Measurements from ENCODE around the gene PLCB2.

PLCB2 gene

DNA sequence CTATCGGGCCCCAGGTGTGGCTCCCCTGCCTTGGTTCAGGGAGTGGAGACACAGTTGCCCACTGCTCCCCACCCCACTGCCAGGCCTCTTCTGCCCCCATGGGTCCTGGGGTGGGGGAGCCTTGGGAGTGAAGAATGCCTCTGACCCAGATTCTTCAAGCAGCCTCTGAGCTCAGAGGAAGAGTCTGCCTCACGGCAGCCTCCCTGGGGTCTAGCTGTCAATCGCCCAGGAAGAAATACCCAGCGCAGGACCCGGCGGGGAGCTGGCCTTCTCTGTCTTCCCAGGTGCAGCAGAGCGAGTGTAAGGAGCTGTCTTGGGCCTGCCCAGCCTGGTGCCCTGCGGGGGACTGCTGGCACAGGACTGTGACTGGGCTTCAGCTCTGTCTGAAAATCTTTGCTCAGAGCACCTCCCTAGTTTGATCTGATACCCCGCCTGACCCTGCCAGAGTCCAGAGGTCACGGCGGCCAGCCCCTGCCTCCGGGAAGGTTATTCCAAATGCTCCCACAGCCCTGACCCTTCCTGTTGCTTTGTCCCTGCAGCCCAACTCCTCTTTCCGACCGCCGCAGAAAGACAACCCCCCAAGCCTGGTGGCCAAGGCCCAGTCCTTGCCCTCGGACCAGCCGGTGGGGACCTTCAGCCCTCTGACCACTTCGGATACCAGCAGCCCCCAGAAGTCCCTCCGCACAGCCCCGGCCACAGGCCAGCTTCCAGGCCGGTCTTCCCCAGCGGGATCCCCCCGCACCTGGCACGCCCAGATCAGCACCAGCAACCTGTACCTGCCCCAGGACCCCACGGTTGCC is 35.9 kb downstream of the PLCB2 start:
- DNase-seq (ENCODE audit: low read depth, low spot score) = no peak

DNA sequence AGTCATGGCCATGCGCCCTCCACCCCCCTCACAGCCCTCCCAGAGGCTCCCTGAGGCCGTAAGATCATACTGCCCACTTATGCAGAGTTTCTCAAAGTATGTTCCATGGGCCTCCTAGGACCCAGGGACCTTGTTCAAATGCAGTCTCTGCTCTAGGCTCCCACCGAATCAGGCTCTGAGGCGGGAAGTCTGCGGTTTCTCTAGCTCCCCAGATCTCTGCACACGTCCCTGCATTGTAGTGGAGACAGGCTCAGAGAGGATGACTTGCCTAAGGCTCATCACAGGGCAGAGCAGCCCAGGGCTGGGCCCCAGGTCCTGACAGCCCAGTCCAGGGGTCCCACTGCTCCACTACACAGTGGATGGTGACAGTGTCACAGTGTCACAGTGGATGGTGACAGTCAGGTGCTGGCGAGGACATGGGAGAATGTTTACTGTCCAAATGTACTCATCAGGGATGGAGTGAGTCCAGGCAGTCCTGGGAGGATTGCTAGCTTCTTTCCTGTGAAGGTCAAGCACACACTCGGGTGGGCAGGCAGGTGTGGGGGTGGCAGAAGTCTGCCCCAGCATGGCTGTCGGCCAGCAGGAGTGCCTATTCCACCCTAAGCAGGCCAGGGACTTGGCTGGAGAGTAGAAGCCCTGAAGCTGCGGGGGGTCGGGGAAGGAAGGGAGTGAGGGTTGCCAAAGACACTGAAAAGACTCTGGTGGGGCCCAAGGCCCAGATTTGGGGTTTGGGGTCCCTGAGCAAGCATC is 37.3 kb downstream of the PLCB2 start:
- DNase-seq (ENCODE audit: low read depth, low spot score) = no peak

DNA sequence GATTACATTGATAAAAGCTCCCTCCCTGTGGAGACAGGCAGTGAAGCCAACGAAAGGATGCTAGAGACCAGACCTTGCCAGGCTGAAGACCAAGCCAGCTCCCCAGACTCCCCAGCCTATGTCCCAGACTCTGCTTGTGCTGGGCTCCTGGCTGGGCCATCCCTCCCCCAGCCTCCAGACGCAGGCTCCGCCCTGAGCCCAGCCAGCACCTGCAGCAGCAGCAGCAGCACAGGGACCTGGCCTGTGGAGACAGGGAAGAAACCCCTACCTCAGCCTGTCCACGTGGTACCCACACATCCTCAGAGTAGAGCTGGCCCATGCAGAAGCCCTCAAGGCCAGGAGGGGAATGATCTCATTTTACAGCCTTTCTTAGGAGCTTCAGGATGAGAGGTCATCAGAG is 38.1 kb downstream of the PLCB2 start:
- DNase-seq (ENCODE audit: low read depth, low spot score) = no peak

DNA sequence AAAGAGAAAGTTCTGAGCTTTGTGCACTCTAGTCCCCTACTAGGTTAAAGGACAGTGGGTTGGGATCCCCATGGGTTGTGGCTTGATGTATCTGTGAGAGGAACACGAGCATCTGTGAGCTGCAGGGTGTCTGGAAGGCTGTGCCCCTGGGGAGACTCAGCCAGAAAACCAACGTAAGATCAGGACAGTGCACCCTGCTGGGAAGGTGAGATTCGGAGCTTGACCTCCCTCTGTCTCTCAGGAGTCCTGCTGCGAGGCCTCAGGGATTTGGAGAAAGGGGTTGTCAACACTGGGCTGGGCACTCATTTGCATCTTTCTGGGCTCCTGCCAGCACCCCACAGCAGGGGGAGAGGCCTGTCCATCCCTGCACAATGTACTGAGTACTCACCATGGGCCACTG is 40.1 kb downstream of the PLCB2 start:
- DNase-seq (ENCODE audit: low read depth, low spot score) = no peak

DNA sequence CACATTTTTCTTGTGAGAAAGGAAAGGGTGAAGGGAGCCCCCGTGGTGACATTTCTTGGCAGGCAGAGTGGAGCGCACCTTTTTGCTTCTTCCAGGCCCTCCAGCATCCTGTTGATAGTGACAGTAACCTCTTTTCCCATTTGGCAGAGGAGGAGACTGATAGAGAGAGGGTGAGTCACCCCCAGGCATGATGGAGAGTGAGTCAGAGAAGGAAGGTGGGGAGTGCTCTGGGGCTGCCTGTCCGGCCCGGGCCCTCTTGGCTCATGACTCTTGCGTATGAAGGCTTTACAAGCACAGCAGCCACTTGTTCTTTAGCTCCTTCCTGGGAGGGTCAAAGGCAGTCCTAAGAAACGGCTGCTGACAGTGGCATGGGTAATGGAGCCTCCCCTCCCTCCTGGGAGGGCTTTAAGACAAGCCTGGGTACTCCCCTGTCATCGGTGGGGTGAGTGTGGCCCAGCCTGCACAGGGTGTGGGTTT is 40.9 kb downstream of the PLCB2 start:
- DNase-seq (ENCODE audit: low read depth, low spot score) = no peak

DNA sequence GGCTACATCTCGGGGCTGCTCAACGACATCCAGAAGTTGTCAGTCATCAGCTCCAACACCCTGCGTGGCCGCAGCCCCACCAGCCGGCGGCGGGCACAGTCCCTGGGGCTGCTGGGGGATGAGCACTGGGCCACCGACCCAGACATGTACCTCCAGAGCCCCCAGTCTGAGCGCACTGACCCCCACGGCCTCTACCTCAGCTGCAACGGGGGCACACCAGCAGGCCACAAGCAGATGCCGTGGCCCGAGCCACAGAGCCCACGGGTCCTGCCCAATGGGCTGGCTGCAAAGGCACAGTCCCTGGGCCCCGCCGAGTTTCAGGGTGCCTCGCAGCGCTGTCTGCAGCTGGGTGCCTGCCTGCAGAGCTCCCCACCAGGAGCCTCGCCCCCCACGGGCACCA is 41.9 kb downstream of the PLCB2 start:
- DNase-seq (ENCODE audit: low read depth, low spot score) = no peak

DNA sequence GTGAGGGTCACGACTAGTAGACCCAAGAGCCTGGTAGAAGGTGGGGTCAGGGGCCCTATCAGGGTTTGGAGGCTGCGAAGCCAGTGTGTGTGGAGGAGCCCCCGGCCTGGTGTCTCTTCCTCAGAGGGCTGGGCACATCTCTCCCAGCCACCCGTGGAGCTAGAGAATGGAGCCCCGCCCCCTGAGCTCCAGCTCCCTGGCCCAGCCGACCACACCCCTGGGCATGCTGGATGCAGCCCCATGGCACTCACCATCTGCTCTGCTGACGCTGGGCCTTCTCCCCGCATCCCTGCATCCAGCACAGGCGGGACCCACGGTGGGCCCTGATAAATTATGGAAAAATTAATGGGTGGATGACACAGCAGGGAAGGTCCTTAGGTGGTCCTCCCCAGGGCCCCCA is 42.4 kb downstream of the PLCB2 start:
- DNase-seq (ENCODE audit: low read depth, low spot score) = no peak

DNA sequence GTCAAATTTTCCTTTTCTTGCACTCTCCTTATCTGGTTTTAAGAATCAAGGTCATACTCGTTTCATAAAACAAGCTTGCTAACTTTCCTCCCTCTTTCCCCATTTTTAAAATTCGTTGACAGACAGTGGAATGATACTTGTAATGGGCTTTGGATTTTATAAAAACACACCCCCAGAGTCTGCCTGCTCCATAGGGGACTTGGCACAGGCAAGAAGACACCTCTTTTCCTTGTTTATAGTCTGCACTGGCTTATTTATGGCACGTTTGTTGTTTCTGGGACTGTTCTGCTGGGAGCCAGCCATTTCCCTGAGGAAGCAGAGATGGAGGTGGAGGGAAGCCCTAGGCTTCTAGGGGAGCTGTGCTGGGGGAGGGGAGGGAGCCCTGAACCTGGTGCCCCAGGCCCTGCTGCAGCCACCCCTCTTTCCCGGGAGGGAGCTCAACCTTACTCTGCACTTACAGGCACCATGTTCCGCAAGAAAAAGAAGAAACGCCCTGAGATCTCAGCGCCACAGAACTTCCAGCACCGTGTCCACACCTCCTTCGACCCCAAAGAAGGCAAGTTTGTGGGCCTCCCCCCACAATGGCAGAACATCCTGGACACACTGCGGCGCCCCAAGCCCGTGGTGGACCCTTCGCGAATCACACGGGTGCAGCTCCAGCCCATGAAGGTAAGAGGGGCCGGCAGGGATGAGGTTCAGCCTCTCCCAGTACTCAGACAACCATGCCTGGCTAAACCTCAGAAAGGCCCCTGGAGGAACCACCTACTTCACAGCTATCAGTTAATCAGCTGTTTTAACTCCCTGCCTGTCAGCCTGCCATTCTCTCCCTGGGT is 43.2 kb downstream of the PLCB2 start:
- no peak for DNase-seq (ENCODE audit: low read depth, low spot score)

DNA sequence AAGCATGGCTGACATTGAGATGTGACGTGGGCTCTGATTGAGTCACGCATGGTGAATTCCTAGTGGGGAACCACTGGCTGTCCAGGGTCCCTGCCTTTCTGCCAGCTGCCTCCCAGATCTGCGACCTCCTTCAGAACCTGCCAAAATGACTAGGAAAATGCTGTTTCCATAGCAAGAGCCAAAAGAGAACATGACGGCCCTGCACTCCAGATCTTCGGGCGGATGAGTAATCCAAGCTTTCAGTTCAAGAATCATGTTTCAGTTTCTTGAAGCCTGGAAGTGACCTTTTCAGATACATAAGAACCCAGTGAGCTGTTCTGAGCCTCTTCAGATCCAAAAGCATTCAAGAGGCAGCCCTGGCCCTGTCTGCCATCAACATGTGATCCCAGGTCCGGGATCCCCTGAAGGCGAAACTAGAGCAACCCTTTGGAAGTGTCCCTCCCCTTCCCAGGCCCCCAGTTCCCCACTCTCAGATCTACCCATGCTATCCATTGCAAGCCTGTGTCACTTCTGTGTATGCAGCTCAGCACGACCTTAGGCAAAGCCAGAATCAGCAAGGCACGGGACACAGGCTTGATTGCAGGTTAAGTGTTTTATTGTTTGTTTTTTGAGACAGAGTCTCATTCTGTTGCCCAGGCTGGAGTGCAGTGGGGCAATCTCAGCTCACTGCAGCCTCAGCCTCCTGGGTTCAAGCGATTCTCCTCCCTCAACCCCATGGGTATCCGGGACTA is 44.5 kb downstream of the PLCB2 start:
- no peak for DNase-seq (ENCODE audit: low read depth, low spot score)

DNA sequence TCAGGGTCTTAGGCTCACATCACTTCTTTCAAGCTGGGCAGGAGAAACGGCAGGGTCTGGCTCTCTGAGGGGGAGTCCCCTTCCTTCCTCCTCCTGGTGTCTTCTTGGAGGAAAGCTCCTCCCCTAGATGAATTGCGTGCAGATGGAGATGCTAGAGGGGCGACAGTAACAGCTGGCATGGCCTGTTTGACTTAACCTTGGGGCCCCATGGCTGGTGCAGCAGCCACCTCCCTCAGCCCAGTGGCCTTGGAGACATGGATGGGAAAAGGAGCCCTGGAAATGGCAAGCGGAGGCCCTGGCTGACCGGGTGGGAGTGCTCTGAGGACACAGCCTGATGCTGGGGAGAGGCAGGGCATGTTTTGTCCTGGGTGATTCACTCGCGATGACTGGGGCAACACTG is 48.7 kb downstream of the PLCB2 start:
- no peak for DNase-seq (ENCODE audit: low read depth, low spot score)

DNA sequence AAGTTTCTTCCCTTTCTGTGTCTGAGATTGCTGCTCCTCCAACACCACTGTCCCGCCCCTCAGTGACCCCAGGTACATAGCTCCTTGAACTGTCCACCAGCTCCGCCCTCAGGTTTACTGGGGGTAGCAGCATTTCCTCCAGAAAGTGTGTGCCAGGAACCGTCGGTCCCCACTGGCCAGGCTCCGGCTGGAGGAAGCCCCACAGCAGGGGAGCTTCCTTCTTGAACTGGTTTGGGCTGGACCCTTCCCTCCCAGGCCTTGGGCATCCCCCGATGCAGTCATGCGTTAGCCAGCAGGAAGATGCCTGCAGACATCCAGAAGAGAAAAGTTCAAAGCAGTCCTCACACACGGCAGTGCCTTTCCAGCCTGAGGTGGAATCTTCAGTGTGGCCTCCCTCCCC is 49.2 kb downstream of the PLCB2 start:
- DNase-seq (ENCODE audit: low read depth, low spot score) = no peak

DNA sequence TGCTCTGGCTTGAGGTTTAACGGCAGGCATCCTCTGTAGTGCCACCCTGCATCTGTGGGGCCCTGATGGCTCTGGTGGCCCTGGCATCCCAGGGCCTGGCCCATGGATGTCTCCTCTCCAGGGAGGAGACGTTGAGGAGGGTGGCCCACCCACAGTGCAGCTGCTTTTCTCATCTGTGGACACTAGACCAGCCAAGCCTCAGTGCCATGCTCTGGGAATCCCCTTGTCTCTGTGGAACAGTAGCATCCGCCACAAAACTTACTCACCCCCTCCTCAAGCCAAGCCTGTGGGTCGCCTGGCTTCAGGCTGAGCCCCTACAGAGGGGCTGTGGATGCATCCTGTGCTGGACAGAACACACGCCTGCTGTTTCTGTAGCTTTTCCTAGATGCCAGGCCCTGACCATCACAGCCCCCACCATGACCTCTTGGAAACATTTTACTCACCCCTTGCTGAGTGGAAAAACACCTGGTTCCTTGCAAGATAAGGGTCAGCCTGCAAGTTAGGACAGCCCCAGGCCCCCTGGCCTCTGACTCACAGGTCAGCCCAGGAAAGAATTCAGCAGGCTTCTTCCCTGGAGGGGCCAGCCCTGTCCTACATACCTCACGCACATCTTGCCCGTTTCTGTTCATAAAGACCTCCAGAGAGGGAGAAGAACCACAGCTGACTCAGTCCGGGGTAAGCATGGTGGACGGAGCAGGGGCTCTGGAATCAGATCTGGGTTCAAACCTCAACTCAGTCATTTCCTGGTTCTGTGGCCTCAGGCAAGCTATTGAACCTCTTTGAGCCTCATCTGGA is 49.9 kb downstream of the PLCB2 start:
- DNase-seq (ENCODE audit: low read depth, low spot score) = no peak

DNA sequence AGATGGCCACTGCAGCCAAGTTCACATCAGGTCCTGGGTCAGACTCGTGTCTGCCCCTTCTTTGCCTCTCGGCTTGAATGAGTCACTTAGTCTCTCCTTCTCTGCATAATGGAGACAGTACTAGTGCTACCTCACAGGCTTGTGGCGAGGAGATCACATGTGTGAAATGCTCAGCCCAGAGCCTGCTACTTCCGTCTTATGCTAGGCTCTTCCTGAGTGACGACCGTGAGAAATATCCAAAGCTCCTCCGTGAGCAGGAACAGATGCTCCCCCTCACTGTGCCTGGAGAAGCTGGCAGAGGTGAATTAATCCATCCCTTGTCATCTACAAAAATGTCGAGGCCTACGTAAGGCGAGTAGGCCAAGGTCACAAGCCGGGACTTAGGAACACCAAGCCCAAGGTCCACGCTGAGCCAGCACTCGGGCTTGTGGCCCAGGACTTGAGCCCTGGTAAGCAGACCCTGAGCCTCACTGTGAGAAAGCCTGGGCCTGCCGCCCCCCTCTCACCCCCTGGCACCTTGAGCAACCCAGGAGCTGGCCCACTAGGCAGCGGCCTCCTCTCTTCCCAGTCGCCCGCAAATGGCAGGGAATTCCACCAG is 51.0 kb downstream of the PLCB2 start:
- DNase-seq (ENCODE audit: low read depth, low spot score) = no peak

DNA sequence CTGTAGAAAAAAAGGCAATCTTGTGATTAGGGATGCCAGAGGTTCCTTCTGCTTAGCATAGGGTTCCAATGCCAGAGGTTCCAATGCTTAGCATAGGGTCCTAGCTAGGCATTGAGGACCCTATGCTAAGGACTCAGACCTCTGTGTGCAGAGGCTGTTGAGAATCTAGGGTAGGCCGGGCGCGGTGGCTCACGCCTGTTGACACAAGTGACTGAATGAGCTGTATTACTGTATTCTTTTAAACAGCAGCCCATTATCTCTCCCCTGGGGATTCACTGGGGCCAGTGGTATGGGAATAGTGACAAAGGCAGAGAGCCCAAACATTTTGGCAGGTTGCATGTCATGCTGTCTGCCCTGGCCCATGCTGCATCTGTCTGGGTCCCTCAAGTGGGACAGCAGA is 52.7 kb downstream of the PLCB2 start:
- no peak for DNase-seq (ENCODE audit: low read depth, low spot score)

DNA sequence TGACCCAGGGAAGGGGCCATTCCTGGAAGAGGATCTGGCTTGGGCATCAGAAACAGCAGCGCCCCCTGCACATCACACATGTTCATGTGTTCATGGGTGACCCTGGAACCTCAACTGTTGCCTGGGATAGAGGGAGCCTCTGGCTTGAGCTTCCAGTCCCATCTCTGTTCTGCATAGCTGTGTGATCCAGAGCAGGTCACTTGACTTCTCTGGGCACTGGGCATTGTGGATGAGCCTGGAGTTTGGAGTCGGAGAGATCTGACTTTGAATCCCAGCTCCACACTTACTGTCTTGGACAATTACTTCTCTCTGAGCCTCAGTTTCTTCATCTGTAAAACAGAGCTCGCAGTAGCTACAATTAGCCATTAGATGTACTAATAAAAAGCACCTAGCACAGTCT is 53.3 kb downstream of the PLCB2 start:
- no peak for DNase-seq (ENCODE audit: low read depth, low spot score)

DNA sequence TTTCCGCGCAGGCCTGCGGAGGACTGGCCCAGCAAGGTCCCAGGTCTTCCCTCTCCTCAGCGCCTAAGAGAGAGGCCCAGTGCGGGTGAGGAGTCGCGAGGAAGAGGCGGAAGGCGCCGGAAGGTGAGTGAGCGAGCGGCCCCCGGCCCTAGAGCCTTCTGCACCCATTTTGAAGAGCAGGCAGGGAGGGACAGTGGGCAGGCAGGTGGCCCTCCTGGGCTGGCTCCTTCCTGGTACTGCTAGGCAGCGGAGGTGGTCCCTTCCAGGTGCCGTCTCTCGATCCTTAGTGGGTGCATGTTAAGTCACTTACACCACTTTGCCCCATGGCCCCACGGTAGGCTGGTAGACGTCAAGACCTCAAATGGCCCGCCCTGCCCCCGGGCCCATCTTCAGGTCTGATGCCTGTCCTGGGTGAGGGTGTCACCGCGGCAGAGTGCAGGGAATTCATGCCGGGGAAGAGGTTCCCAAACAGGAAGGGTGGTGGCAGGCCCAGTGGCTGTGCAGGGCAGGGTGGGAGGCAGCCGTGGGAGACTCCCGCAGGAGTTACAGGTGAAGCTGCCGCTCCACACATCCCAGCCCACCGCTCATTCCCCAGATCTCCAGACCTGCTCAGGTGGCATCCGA is 54.5 kb downstream of the PLCB2 start:
- DNase-seq (ENCODE audit: low read depth, low spot score) = no peak

DNA sequence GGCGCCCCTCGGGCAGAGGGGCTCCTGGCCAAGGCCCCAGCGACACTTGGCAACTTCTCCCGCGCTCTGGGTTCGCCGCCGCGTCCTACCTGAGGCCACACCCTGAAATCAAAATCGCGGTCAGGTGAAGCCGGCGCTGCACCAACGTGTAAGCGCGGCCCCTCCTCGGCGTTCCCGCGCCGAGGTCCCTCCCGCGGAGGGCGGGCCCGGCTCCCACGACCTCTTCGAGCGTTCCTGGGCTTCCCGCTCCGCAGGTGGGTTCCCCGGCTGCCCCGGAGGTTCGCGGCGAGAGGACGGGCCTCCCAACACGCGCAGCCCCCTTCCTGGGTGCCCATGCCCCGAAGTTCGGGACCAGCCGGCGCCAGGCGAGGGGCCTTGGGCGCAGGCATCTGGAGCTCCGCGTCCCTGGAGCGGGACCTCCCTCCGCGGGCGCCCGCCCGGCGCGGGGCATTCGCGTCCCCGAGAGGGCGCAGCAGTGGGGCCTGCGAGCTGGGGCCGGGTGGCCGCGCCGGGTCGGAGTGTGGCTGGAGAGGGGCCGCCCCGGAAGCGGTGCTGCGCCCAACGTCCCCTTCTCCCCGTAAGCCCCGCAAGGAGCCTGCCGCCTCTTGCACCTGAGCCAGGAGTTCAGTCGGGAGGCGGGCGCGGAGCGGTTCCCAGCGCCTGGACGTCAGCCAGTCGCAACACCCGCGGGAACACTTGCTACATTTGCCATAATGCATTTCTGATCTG is 55.1 kb downstream of the PLCB2 start:
- DNase-seq (ENCODE audit: low read depth, low spot score) = no peak

DNA sequence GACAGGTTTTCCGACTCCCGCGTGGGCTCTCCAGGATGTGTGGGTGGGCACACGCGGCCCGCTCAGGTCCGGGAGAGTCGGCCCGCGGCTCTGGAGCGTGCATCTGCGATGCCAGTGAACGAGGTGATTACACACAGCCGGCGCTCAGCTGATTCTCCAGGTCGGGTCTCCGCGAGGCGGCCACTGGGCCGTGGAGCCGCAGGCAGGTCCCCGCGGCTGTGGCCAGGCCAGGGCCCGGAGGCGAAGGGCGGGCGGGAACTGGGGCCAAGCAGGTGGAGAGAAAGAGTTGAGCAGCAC is 55.6 kb downstream of the PLCB2 start:
- DNase-seq (ENCODE audit: low read depth, low spot score) = no peak

DNA sequence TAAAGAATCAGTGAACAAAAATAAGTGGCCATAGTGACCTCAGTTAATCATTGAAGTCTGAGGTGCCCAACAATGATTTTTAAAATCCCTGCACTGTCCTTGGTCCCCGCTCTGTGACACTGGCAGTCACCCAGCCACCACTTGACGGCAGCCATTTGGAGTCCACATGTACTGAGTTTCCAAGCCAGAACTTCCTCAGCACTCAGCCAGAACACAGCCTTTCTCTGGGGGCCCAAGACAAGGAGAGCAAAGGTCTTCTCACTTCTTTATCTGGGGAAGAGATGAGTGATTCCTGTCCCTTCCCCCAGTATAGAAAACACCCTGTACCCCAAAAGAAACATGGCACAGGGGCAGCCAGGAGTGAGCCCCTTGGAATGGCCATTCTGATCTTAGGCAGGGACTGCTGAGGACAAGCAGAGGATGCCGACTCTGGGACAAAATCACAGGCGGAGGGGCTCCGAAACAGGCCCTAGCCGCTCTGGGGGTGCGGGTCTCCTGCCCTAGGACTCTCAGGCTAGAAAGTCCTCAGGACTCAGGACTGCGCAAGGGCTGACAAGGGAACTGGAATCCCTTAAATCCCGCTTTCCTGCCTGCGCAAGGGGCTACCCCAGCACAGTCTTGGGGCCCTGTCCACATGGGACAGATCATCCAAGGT is 56.1 kb downstream of the PLCB2 start:
- no peak for DNase-seq (ENCODE audit: low read depth, low spot score)
